ENCODE measurements around the gene ADARB2.

GRCh38 chr10:1264001-1264400 is 473.3 kb downstream of the ADARB2 start:
- TF ChIP-seq TAF1 (IDR thresholded peaks at IDR 0.05; ENCODE audit: low read depth, low read length) (no peak), PAX5 (IDR thresholded peaks at IDR 0.05; ENCODE audit: insufficient read depth, low read length, severe bottlenecking) (no peak), POLR2A (IDR thresholded peaks at IDR 0.05; ENCODE audit: low read depth, low read length) (no peak)
